HepG2 (cell line): ENCODE results near the gene AGPAT2. TPM values are rescaled to one million over a fixed set of nuclear protein-coding genes. Genes with fewer than 3 reads are reported as not detected.

Experiments used
- CBX5 ChIP-seq: sonication (generic); formaldehyde crosslinking; IDR thresholded peaks from 2 replicates; pipeline ENCODE4 v1.4.0; 2020; ENCODE audit warnings: missing genetic modification reagents, borderline replicate concordance
- ELF1 ChIP-seq: sonication (generic); formaldehyde crosslinking; IDR thresholded peaks from 2 replicates; pipeline ENCODE4 v1.4.0; 2020; ENCODE audit warnings: missing genetic modification reagents
- MAX ChIP-seq: IDR thresholded peaks from 2 replicates; pipeline ENCODE4 v1.6.1; 2012; ENCODE audit warnings: inconsistent platforms
- MED8 ChIP-seq: sonication (generic); formaldehyde crosslinking; IDR thresholded peaks from 2 replicates; pipeline ENCODE4 v1.8.1; 2023; ENCODE audit warnings: mild to moderate bottlenecking, missing genetic modification reagents; ENCODE audit not compliant: insufficient replicate concordance
- NBN ChIP-seq: fragments of 450-650 bp; conservative IDR thresholded peaks from 2 replicates; pipeline ENCODE4 v1.6.1; 2017
- NFE2L1 ChIP-seq: sonication (generic); formaldehyde crosslinking; IDR thresholded peaks from 2 replicates; pipeline ENCODE4 v1.4.0; 2020; ENCODE audit warnings: missing genetic modification reagents, mild to moderate bottlenecking, borderline replicate concordance
- NFE2L2 ChIP-seq: fragments of 150-350 bp; IDR thresholded peaks from 2 replicates; pipeline ENCODE4 v1.6.1; 2014; ENCODE audit warnings: low read length
- NFYC ChIP-seq: IDR thresholded peaks from 2 replicates; pipeline ENCODE4 v1.6.1; 2016; ENCODE audit warnings: missing genetic modification reagents, missing compliant biosample characterization
- NR3C1 ChIP-seq: sonication (generic); formaldehyde crosslinking; IDR thresholded peaks from 2 replicates; pipeline ENCODE4 v1.4.0; 2020; ENCODE audit warnings: missing genetic modification reagents
- PRPF4 ChIP-seq: fragments of 200-400 bp; formaldehyde crosslinking; IDR thresholded peaks from 2 replicates; pipeline ENCODE4 v1.6.1; 2016; ENCODE audit warnings: low read length, low read depth; ENCODE audit not compliant: poor library complexity, severe bottlenecking
- RNF219 ChIP-seq: sonication (generic); formaldehyde crosslinking; IDR thresholded peaks from 2 replicates; pipeline ENCODE4 v1.5.0; 2020; ENCODE audit warnings: mild to moderate bottlenecking, missing genetic modification reagents
- SRF ChIP-seq: IDR thresholded peaks from 2 replicates; pipeline ENCODE4 v1.6.1; 2011; ENCODE audit warnings: mild to moderate bottlenecking, low read depth, low read length, moderate library complexity
- TCF7 ChIP-seq: sonication (generic); IDR thresholded peaks from 2 replicates; pipeline ENCODE4 v1.6.1; 2016; ENCODE audit warnings: antibody characterized with exemption, low read depth
- TFE3 ChIP-seq: IDR thresholded peaks from 2 replicates; pipeline ENCODE4 v1.6.1; 2016
- YEATS4 ChIP-seq: sonication (generic); formaldehyde crosslinking; IDR thresholded peaks from 2 replicates; pipeline ENCODE4 v1.4.0; 2020; ENCODE audit warnings: missing genetic modification reagents, borderline replicate concordance
- ZC3H4 ChIP-seq: sonication (generic); formaldehyde crosslinking; IDR thresholded peaks from 2 replicates; pipeline ENCODE4 v1.4.0; 2020; ENCODE audit warnings: missing genetic modification reagents, borderline replicate concordance
- ZNF329 ChIP-seq: sonication (generic); formaldehyde crosslinking; IDR thresholded peaks from 2 replicates; pipeline ENCODE4 v1.9.0; 2021; ENCODE audit warnings: low read depth, mild to moderate bottlenecking, missing genetic modification reagents
- ZNF350 ChIP-seq: sonication (generic); formaldehyde crosslinking; IDR thresholded peaks from 2 replicates; pipeline ENCODE4 v1.4.0; 2020; ENCODE audit warnings: mild to moderate bottlenecking, low read depth, missing genetic modification reagents, borderline replicate concordance
- ZNF432 ChIP-seq: sonication (generic); formaldehyde crosslinking; IDR thresholded peaks from 2 replicates; pipeline ENCODE4 v1.5.0; 2020; ENCODE audit warnings: missing genetic modification reagents, mild to moderate bottlenecking, borderline replicate concordance
- ZNF441 ChIP-seq: sonication (generic); formaldehyde crosslinking; IDR thresholded peaks from 2 replicates; pipeline ENCODE4 v1.7.0; 2021; ENCODE audit warnings: missing genetic modification reagents, borderline replicate concordance
- ZNF549 ChIP-seq: sonication (generic); formaldehyde crosslinking; IDR thresholded peaks from 2 replicates; pipeline ENCODE4 v1.5.0; 2020; ENCODE audit warnings: missing genetic modification reagents
- ZNF615 ChIP-seq: sonication (generic); formaldehyde crosslinking; IDR thresholded peaks from 2 replicates; pipeline ENCODE4 v1.5.0; 2020; ENCODE audit warnings: mild to moderate bottlenecking, missing genetic modification reagents, borderline replicate concordance
- ZNF660 ChIP-seq: sonication (generic); formaldehyde crosslinking; IDR thresholded peaks from 2 replicates; pipeline ENCODE4 v1.5.1; 2020; ENCODE audit warnings: mild to moderate bottlenecking, low read depth, missing genetic modification reagents, borderline replicate concordance
- ZNF761 ChIP-seq: sonication (generic); formaldehyde crosslinking; conservative IDR thresholded peaks from 2 replicates; pipeline ENCODE4 v1.4.0; 2020; ENCODE audit warnings: mild to moderate bottlenecking, missing genetic modification reagents
- ZNF772 ChIP-seq: sonication (generic); formaldehyde crosslinking; IDR thresholded peaks from 2 replicates; pipeline ENCODE4 v1.5.0; 2020; ENCODE audit warnings: mild to moderate bottlenecking, missing genetic modification reagents
- ZUFSP ChIP-seq: sonication (generic); formaldehyde crosslinking; IDR thresholded peaks from 2 replicates; pipeline ENCODE4 v1.9.0; 2021; ENCODE audit warnings: missing genetic modification reagents, mild to moderate bottlenecking, borderline replicate concordance
- polyA plus RNA-seq, 8 experiments: library from polyadenylated mRNA; depleted of rRNA in 3 of 8; stranded (reverse) in 7 of 8; unstranded in 1 of 8; fragments of >200 nt; fragmentation: Illumina TruSeq in 4 of 8; extraction: Trizol in 4 of 8; gene quantifications; 2 replicates each; pipeline versions ENCODE4 v1.2.1 to v1.2.3, GENCODE V29; 2011 to 2016; ENCODE audit warnings: low read depth in 4 of 8, missing spikeins in 1 of 8, mixed read lengths in 1 of 8; ENCODE audit not compliant: insufficient read depth in 1 of 8
- total RNA-seq, 5 experiments: library from RNA; depleted of rRNA; stranded (reverse); fragments of >200 nt; fragmentation: Illumina TruSeq; extraction: Trizol; gene quantifications; 2 replicates each; pipeline ENCODE4 v1.2.3, GENCODE V29; 2016; ENCODE audit warnings: low read depth in 1 of 5

Gene AGPAT2
- total and polyA plus RNA-seq, 2 of the 13 experiments (the other 11 are each of a cell fraction or from before 2014, with no cell fraction given), result 3.9 to 25.8 TPM

- TF ChIP-seq MAX (peak; percentile 51), NFYC (CRISPR knock-in tag) (no peak), CBX5 (CRISPR knock-in tag) (no peak), RNF219 (CRISPR knock-in tag) (no peak), NFE2L2 (no peak), PRPF4 (no peak), TCF7 (no peak), TFE3 (no peak), ZNF329 (no peak), SRF (no peak), YEATS4 (no peak), ZUFSP (CRISPR knock-in tag) (no peak), ELF1 (CRISPR knock-in tag) (no peak), ZNF761 (CRISPR knock-in tag) (no peak), ZNF432 (no peak), ZNF660 (CRISPR knock-in tag) (no peak), ZNF350 (CRISPR knock-in tag) (no peak), ZNF441 (CRISPR knock-in tag) (no peak), NFE2L1 (no peak), ZNF549 (CRISPR knock-in tag) (no peak), ZC3H4 (CRISPR knock-in tag) (no peak), NBN (no peak), MED8 (CRISPR knock-in tag) (no peak), NR3C1 (CRISPR knock-in tag) (no peak), ZNF615 (CRISPR knock-in tag) (no peak), ZNF772 (no peak)
Measured at GRCh38 chr9:136686794-136687711, at the start of gene AGPAT2 (continued).
